AG10803 (cell line): Measurements from ENCODE around the gene DRC1.

ENCODE experiments used
- DNase-seq: peaks from one replicate; pipeline ENCODE4 v3.0.0; 2010; ENCODE audit warnings: low read depth
- H3K4me3 ChIP-seq: 2 replicates; pipeline ENCODE4 v1.5.1; 2011; ENCODE audit warnings: mild to moderate bottlenecking, low read length, control low read depth
- TF ChIP-seq, protein P1 (sequence below): conservative IDR thresholded peaks from 2 replicates; pipeline ENCODE4 v1.5.1; 2011; ENCODE audit warnings: mild to moderate bottlenecking, low read length, control low read depth, inconsistent platforms

The DRC1 gene

DNA sequence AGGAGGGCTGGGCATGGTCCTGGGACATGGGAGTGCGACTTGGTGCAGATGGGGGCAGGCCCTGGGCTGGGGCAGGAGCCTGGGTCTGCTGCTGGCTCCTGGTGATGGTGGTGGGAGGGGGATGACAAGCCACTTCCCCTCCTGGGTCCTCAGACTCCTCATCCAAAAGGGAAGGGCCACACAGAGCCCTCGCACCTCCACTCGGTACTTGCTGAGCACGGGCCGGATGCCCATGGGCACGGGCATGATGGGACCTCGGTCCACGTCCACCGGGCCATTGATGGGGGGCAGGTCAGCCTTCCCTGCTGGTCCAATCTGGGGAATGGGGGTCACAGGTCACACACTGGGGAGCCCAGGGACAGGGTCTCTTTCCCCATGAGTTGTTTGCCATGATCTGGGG lies 72.1 kb downstream of the DRC1 start:
- TF ChIP-seq, protein P1, sequence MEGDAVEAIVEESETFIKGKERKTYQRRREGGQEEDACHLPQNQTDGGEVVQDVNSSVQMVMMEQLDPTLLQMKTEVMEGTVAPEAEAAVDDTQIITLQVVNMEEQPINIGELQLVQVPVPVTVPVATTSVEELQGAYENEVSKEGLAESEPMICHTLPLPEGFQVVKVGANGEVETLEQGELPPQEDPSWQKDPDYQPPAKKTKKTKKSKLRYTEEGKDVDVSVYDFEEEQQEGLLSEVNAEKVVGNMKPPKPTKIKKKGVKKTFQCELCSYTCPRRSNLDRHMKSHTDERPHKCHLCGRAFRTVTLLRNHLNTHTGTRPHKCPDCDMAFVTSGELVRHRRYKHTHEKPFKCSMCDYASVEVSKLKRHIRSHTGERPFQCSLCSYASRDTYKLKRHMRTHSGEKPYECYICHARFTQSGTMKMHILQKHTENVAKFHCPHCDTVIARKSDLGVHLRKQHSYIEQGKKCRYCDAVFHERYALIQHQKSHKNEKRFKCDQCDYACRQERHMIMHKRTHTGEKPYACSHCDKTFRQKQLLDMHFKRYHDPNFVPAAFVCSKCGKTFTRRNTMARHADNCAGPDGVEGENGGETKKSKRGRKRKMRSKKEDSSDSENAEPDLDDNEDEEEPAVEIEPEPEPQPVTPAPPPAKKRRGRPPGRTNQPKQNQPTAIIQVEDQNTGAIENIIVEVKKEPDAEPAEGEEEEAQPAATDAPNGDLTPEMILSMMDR = no peak
- DNase-seq = no peak
- H3K4me3 ChIP-seq = no peak overlapping the region

DNA sequence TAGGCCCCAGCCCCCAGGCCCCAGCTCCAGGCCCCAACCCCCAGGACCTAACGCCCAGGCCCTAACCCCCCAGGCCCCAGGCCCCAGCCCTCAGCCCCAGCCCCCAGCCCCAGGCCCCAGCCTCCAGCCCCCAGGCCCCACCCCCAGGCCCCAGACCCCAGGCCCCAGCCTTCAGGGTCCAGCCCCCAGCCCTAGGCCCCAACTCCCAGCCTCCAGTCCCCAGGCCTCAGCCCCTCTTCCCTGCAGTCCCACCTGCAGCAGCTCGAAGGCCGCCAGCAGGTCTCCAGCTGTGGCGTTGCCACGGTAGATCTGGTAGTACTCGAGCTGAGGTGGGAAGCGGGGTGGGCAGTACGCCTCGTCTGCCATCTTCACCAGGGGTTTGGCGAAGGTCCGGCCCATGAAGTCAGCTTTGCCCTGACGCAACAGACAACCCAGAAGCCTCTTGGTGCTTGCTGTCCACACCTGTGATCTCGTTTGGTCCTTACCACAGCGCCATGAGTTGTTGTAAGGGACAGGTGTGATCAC lies 72.6 kb downstream of the DRC1 start:
- no peak overlapping the region for H3K4me3 ChIP-seq
- no peak for DNase-seq
- TF ChIP-seq, protein P1 = no peak

DNA sequence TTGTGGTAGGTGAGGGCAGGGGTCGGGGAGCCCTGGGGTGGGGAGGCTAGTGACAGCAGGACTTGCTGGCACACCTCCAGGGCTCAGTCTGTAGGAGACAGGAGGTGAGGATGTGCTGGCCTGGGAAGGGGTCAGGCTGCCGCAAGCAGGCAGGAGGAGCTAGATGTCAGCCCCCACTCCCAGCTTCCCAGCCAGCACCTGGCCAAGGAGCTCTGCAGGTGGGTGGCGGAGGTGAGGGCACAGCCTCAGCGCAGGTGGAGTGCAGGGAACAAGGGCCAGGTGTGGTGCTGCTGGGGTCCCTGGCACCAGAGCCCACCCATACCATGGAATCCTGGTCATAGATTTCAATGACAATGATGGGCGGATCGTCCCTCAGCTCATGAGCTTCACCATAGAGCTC lies 73.3 kb downstream of the DRC1 start:
- DNase-seq = no peak
- no peak overlapping the region for H3K4me3 ChIP-seq
- TF ChIP-seq, protein P1 = no peak

DNA sequence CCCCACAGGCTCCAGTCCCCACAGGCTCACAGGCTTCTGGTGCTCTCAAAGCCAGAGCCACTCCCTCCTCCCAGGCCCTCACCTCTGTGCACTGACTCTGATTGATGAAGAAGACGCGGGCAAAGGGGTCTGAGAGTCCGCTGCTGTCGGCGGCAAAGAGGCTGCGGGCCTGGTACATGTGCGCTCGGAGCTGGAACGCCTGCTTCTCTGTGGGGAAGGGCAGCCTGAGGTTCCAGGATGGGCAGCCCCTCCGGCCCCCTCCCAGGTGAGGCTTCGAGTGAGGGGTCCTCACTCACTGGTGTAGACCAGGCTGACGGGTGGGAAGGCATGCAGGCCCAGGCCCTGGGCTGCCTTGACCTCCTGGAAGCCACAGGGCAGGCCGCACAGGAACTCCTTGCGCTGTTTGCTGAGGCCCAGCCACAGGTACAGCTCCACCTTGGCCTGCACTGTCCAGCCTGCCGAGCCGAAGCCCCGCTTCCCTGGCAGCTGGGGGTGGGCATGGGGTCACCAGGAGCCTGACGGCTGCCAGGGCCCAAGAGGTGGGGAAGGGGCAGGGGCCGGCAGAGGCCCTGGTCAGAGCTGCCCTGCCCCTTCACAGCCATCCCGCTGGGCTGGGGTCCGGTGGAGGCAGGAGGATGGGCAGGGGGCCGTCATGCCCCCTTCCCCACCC lies 74.2 kb downstream of the DRC1 start:
- DNase-seq = no peak
- TF ChIP-seq, protein P1 = no peak
- no peak overlapping the region for H3K4me3 ChIP-seq

DNA sequence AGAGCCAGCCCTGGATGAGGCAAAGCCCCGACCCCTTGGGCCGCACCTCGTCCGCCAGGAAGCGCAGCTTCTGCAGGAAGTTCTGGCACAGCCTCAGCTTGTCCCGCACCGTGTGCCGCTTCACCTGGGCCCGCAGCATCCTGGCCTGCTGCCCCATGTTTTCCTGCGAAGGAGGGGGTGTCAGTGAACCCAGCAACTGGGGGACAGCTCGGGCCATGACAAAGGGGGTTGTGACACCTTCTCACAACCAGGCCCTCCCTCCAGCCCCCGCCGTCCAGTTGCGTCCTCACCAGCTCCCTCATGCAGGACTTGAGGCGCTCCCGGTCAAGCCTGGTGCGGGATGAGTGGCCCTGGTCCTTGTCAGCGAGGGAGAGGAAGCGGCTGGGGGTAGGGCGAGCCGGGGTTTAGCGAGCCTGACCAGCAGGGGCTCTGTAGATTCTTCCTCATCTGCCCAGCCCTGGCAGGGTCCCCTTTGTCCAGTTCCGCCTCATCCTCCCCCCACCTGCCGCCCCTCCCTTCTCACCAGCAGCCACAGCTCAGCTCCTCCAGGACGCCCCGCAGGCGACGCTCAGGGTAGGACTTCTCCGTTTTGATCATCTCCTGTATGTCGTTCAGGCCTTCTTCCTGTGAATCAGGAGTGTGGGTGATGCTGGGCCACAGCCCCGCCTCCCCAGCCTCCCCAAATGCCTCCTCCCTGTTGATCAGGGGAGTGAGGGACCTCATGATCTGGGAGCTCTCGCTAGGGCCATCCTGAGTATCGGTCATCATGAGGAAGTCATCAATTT lies 75.6 kb downstream of the DRC1 start:
- no peak for DNase-seq
- TF ChIP-seq, protein P1 = no peak
- no peak overlapping the region for H3K4me3 ChIP-seq

DNA sequence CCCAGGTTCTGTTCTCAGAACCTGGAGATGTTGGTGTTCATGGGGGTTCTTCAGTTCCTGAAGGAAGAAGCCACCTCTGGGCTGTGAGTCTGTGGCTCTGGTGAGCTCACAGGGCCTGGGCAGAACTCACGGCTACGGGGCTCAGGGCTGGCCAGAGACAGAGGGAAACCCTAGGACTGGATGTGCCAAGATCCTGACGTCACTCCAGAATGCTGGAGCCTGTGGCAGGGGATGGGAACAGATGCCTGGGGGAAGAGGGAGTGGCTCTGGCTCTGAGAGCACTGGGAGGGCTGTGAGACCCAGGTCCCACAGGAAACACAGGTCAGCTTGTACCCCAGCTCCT lies 76.2 kb downstream of the DRC1 start, which contains the start of gene OTOF:
OTOF (minus strand) TSS at position 214 of the 343 bp plus-strand sequence.
- no peak within 1 kb of the TSS for H3K4me3 ChIP-seq
- peak; percentile 73 for DNase-seq
- TF ChIP-seq, protein P1 = no peak

DNA sequence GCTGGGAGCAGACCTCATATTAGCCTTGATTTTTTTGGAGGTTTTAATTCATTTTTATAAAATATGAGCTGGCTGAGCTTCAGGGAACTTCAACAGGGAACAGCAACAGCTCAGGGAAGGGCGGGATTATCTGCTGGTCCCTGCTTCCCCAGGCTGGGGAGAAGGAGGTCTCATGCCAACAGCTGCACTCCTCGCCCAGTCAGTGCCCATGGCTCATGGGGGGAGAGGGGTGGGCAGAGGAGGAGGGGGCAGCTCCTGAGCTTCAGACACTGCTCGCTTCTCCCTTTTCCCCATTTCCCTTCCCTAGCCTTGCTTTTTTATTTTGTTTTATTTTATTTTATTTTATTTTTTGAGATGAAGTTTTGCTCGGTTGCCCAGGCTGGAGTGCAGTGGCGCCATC lies 76.6 kb downstream of the DRC1 start:
- H3K4me3 ChIP-seq = no peak overlapping the region
- TF ChIP-seq, protein P1 = no peak
- no peak for DNase-seq
